Esophagus muscularis mucosa (tissue), 4 donors: ENCODE measurements around the gene ATRNL1. TPM values are rescaled to one million over a fixed set of nuclear protein-coding genes. Genes with fewer than 3 reads are reported as not detected.
"Not testable (repeated sequence)": the region's sequence is repeated elsewhere in the genome, so short reads cannot be mapped to it uniquely, and the experiment has no call there.

Experiments
- DNase-seq: peaks from one replicate; pipeline ENCODE4 v3.0.0-alpha.2; 2017; ENCODE audit errors: extremely low spot score
- H3K27ac ChIP-seq, 4 donors: fragments of 200-600 bp; sonication (generic); replicated peaks in 1 of 4; 1 replicate in 3 of 4; 2 replicates in 1 of 4; pipeline ENCODE4 v1.5.1; 2016 to 2019; ENCODE audit warnings: mild to moderate bottlenecking in 1 of 4
- H3K27me3 ChIP-seq, 4 donors: fragments of 200-600 bp; sonication (generic); one replicate each; pipeline versions ENCODE4 v1.5.1 to v1.6.0; 2016 to 2019
- H3K36me3 ChIP-seq, 4 donors: fragments of 200-600 bp; sonication (generic); one replicate each; pipeline ENCODE4 v1.5.1; 2016 to 2019
- H3K4me1 ChIP-seq, 4 donors: fragments of 200-600 bp; sonication (generic); one replicate each; pipeline ENCODE4 v1.5.1; 2016 to 2019
- H3K4me3 ChIP-seq, 4 donors: fragments of 200-600 bp; sonication (generic); 1 replicate in 2 of 4; 2 replicates in 2 of 4; pipeline ENCODE4 v1.5.1; 2016 to 2019; ENCODE audit warnings: mild to moderate bottlenecking in 4 of 4, moderate library complexity in 1 of 4
- H3K9me3 ChIP-seq, 4 donors: fragments of 200-600 bp; sonication (generic); 1 replicate in 3 of 4; 2 replicates in 1 of 4; pipeline ENCODE4 v1.5.1; 2016 to 2019
- CTCF ChIP-seq, 3 experiments: fragments of 200-600 bp in 2 of 3; fragments of 450-650 bp in 1 of 3; sonication (generic) in 2 of 3; IDR thresholded peaks; one replicate each; pipeline ENCODE4 v1.5.1; 2017 to 2019; ENCODE audit warnings: antibody characterized with exemption in 3 of 3, mild to moderate bottlenecking in 2 of 3, moderate library complexity in 1 of 3
- EP300 ChIP-seq: sonication (generic); formaldehyde crosslinking; IDR thresholded peaks from one replicate; pipeline ENCODE4 v1.6.1; 2017; ENCODE audit warnings: antibody characterized with exemption
- POLR2A ChIP-seq: fragments of 450-650 bp; IDR thresholded peaks from one replicate; pipeline ENCODE4 v1.6.1; 2017; ENCODE audit warnings: antibody characterized with exemption, moderate library complexity, mild to moderate bottlenecking, low read depth
- POLR2AphosphoS5 ChIP-seq, 2 donors: sonication (generic); formaldehyde crosslinking; IDR thresholded peaks; one replicate each; pipeline ENCODE4 v1.6.1; 2017; ENCODE audit warnings: antibody characterized with exemption in 2 of 2
- WGBS: methylation state at CpG from one replicate; pipeline ENCODE4 v1.1.5; 2018; 5-methylcytosine and 5-hydroxymethylcytosine counted together
- intact Hi-C: fragments of 100-400 bp; cut with DNase I; formaldehyde crosslinking; loops from one replicate; pipeline ENCODE4 v1.15.1; 2023
- total RNA-seq, 4 donors: library from RNA; depleted of rRNA; stranded (reverse); fragments of >200 nt; gene quantifications; one replicate each; pipeline versions ENCODE4 v1.1.0 to v1.2.1, GENCODE V29; 2016

ATRNL1 gene
- total RNA-seq, 4 donors from 2014 or later: 5.0 to 18.0 (median 11.3) TPM

- H3K27ac ChIP-seq: no peak overlapping the region
- no peaks in the 10 kb centered on the region for H3K27me3 ChIP-seq
- TF ChIP-seq POLR2AphosphoS5 (IDR thresholded peaks at IDR 0.05) (no peak), EP300 (no peak), CTCF (IDR thresholded peaks at IDR 0.05) (no peak), POLR2A (no peak)
- WGBS: 93% methylated on average over 3 of the region's 3 CpGs
- H3K4me1 ChIP-seq: no peaks in the 10 kb centered on the region
- no peak for DNase-seq
- no peaks in the 10 kb centered on the region for H3K9me3 ChIP-seq
- no peaks in the 10 kb centered on the region for H3K36me3 ChIP-seq
- H3K4me3 ChIP-seq: no peak overlapping the region
- intact Hi-C loops: no loop called here
Measured at GRCh38 chr10:115219203-115219602, 126.0 kb downstream of the ATRNL1 start.

DNA sequence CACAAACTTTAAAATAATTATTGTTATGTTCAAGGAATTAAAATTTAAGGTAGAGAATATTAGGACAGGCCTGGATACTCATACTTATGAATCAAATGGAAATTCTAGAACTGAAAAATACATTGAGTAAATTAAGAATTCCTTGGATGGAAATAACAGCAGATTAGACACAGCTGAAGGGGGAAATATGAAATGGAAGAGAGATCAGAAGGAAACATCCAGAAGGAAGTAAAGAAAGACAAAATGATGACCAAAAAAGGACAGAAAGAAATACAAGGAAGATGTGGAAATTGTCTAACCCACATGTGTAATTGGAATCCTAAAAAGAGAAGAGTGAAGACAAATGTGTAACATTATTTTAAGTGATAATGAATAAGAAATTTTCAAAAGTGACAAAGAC is 128.9 kb downstream of the ATRNL1 start:
- no peaks in the 10 kb centered on the region for H3K36me3 ChIP-seq
- intact Hi-C loops: no loop called here
- no peak overlapping the region for H3K4me3 ChIP-seq
- DNase-seq: no peak
- no peaks in the 10 kb centered on the region for H3K9me3 ChIP-seq
- H3K4me1 ChIP-seq: no peaks in the 10 kb centered on the region
- H3K27ac ChIP-seq: no peak overlapping the region
- TF ChIP-seq POLR2AphosphoS5 (IDR thresholded peaks at IDR 0.05) (no peak), POLR2A (no peak), CTCF (IDR thresholded peaks at IDR 0.05) (no peak), EP300 (no peak)
- H3K27me3 ChIP-seq: no peaks in the 10 kb centered on the region

GRCh38 chr10:115239761-115240160 is 146.6 kb downstream of the ATRNL1 start:
- no peaks in the 10 kb centered on the region for H3K4me1 ChIP-seq
- no peaks in the 10 kb centered on the region for H3K36me3 ChIP-seq
- H3K4me3 ChIP-seq: no peak overlapping the region
- H3K27ac ChIP-seq: no peak overlapping the region
- WGBS: 86% methylated on average over 2 of the region's 2 CpGs
- TF ChIP-seq POLR2A (no peak), EP300 (no peak), CTCF (IDR thresholded peaks at IDR 0.05) (no peak), POLR2AphosphoS5 (IDR thresholded peaks at IDR 0.05) (no peak)
- DNase-seq: no peak
- H3K27me3 ChIP-seq: no peaks in the 10 kb centered on the region
- no peaks in the 10 kb centered on the region for H3K9me3 ChIP-seq
- intact Hi-C loops: no loop called here

DNA sequence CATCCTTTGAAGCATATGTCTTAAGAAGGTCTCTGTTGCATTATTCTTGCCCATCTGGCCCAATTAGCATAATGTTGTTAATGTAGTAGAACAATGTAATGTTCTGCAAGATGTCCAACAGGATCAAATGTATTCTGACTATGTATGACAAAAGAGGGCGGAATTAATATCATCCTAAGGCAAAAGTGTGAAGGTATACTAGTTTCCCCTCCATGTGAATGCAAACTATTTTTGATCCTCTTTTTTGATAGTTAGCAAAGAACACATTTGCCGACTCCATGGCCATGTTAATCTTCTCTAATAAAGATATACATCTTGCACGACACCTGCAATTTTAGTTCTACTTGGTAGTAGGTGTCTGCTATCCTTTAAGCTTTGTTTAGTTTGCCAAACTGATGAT is 157.6 kb downstream of the ATRNL1 start:
- Histone ChIP-seq H3K9me3 (no peaks in the 10 kb centered on the region), H3K27me3 (no peaks in the 10 kb centered on the region), H3K27ac (no peak overlapping the region), H3K36me3 (no peaks in the 10 kb centered on the region), H3K4me3 (no peak overlapping the region), H3K4me1 (no peaks in the 10 kb centered on the region)
- 86% methylated on average over 3 of the region's 3 CpGs for WGBS
- DNase-seq: no peak
- intact Hi-C loops: no loop called here
- TF ChIP-seq CTCF (IDR thresholded peaks at IDR 0.05) (no peak), POLR2AphosphoS5 (IDR thresholded peaks at IDR 0.05) (no peak), POLR2A (no peak), EP300 (no peak)

DNA sequence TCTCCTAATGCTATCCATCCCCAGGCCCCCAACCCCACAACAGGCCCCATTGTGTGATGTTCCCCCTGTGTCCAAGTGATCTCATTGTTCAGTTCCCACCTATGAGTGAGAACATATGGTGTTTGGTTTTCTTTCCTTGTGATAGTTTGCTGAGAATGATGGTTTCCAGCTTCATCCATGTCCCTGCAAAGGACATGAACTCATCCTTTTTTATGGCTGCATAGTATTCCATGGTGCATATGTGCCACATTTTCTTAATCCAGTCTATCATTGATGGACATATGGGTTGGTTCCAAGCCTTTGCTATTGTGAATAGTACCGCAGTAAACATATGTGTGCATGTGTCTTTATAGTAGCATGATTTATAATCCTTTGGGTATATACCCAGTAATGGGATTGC is 160.6 kb downstream of the ATRNL1 start:
- H3K4me1 ChIP-seq, DNase-seq, H3K36me3 ChIP-seq, intact Hi-C loops, H3K27ac ChIP-seq, H3K9me3 ChIP-seq, H3K4me3 ChIP-seq, H3K27me3 ChIP-seq: not testable (repeated sequence)
- 95% methylated on average over 1 of the region's 1 CpG for WGBS
